HG03558 (cell line): ENCODE data around the gene MSANTD3.
"Not testable (repeated sequence)": the region's sequence is repeated elsewhere in the genome, so short reads cannot be mapped to it uniquely, and the experiment has no call there.

ENCODE experiments used
- ATAC-seq: cut with Tn5 transposase; IDR thresholded peaks from one replicate; pipeline ENCODE4 v1.9.1; 2021; ENCODE audit warnings: moderate number of reproducible peaks; ENCODE audit not compliant: unreplicated experiment; ENCODE audit errors: extremely low read depth

The MSANTD3 gene, protein sequence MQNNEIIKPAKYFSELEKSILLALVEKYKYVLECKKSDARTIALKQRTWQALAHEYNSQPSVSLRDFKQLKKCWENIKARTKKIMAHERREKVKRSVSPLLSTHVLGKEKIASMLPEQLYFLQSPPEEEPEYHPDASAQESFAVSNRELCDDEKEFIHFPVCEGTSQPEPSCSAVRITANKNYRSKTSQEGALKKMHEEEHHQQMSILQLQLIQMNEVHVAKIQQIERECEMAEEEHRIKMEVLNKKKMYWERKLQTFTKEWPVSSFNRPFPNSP

DNA sequence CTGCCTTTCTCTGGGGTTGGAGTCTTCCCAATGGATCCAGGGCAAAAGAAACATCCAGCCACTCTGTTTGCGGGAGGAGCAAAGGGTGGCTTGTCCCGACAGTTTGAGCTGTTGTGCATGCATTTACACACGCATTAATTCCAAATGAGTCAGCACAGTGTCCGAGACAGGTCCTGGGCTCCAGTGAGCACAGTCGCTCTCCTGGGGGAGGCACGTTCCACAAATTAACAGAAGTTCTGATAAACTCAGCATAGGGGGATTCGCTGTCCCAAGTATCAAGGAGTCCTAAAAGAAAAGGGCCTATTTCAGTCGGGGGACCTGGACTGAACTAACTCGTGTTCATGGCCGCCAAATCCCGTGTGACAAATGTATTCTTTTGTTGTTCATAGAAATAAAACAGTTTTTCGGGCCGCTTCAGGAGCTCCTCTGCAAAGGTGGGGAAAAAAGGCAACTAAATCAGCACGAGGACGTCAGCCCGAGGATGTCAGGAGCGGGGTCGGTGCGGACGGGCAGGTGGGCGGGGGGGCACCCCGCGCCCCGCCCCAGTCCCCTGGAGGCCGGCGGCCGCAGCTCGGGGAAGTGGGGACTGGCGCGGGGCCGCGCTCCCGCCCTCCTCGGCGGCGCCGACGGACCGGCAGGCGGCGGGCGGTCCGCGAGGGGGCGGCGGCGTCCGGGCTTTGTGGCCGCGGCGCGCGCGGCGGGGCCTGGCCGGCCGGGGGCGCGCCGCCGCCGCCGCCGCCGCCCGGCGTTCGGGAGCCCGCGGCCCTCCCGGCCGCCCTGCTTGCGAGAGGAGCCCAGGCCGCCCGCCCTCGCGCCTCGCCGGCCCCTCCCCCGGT lies at the start of gene MSANTD3:
Gene MSANTD3 (plus strand): TSS at position 614 of the 836 bp plus-strand sequence. CDS start 14,796 bp downstream, outside the sequence.
- peak; percentile 51 for ATAC-seq

DNA sequence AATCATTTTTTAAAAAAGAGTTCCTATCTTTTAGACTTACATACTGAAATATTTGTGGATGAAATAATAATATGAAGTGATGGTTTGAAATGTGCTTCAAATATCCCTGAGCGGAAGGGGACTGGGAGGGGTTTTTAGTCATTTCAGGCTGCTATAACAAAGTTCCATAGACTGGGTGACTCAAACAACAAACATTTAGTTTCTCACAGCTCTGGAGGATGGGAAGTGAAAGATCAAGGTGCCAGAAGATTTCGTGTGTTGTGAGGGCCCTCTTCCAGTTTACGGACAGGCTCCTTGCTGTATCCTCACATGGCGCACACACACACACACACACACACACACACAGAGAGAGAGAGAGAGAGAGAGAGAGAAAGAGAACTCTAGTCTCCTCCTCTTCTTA lies 47.1 kb upstream of the MSANTD3 start:
- ATAC-seq, result no peak

DNA sequence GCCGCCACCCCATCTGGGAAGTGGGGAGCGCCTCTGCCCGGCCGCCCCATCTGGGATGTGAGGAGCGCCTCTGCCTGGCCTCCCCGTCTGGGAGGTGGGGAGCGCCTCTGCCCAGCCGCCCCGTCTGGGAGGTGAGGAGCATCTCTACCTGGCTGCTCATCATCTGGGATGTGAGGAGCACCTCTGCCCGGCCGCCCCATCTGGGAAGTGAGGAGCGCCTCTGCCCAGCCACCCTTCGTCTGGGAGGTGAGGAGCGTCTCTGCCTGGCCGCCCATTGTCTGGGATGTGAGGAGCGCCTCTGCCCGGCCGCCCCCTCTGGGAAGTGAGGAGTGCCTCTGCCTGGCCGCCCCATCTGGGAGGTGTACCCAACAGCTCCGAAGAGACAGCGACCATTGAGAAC lies 34.0 kb upstream of the MSANTD3 start:
- ATAC-seq, result not testable (repeated sequence)

DNA sequence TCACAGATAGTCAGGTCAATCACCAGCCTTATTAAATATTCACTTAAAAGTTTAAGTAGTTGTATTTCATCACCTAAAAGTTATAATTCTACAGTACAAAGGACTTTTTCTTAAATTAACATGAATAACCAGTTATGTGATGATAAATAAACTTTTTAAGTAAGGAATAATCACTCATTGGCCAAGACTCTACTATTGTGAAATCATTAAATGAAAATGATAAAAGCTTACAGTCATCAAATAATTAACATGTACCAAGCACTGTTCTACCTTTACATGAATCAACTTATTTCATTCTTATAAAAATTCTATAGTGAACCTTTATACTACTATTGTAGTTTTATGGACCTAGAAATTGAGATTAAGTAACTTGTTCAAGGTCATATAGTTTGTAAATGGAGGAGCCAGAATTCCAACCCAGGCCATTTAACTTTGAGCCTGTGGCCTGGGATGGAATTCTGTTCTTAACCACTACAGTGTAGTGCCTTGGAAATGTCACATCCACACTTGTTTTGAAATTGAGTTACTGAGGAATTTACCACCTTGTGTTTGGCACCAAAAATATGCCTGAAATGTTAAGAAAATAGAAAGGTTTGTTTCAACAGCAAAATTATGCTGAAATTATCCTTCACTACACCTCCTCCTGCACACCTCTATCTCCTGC lies 32.8 kb upstream of the MSANTD3 start:
- no peak for ATAC-seq

DNA sequence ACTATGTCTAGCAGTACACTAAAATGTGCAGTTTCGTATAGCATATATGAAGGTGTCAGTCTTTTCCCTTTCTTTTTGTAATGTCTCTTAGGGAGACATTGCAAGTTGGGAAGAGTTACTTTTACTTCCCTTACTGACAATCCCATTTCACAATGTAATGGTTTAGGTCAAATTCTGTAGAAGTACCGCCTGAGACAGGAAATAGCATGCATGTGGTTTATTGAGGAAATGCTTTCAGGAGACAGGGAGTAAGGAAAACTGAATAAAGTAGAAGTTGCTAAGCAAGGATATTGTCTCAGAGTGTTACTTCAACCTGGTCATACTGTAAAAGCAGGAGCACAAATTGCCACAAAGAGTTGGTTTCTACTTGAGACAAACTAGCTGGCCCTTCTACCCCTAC lies 32.1 kb upstream of the MSANTD3 start:
- ATAC-seq, result no peak

DNA sequence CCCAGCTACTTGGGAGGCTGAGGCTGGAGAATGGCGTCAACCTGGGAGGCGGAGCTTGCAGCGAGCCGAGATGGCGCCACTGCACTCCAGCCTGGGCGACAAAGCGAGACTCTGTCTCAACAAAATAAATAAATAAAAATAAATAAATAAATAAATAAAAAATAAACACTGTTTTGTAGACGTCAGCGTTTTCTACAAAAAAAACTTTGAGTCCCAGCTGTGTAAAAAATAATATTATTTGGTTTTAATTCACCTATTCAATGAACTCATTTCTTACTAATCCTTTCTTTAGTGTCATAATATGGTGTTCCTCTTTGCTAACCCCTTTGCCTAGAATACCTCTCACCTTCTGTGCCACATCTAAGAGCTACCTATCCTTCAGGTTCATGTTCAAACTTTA lies 30.2 kb upstream of the MSANTD3 start:
- no peak for ATAC-seq

DNA sequence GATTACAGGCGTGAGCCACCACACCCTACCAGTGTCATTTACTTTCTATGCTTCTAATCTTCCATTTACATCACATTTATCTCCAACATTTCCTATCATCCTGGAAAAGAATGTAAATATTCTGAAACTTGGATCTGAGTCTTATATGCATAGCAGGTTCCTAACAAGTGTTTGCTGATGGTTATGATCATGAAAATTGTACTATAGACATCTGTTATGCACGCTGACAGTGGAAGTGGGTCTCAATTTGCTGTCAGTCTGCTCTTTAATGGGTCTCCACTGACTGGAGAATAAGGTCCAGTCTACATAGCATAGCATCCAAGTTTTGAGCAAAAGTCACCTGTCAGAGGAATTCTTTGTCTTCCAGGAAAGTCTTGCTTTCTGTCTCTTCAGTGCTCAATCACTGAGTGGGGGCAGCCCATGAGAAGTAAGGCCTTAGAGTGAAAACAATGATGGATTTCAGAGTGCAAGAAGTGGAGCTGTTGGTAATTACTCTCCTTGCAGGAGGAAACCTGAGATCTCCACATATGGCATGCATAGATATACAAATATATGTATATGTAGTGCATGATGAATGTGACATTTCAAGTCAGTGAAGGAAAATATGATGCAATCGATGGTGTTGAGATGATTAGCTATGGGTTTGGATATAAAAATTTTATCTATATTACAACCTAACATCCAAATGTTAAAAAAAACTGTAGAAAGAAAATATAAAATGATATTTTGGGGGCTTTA lies 29.2 kb upstream of the MSANTD3 start:
- ATAC-seq, result no peak

DNA sequence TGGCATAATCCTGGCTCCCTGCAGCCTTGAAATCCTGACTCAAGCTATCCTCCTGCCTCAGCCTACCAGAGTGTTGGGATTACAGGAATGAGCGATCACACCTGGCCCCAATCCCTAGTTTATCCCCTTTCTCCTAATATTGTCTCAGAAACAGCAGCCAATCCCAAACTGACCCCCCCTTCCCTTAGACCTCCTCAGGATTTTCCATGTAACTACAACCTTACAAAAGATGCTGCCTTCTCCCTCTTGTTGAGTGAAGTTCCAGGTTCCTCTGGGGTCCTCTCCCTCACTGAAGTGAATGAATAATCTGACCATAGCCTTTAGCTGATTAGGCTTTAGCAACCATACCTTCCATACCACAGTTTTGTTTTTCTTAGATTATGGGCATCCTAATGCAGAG lies 25.9 kb upstream of the MSANTD3 start:
- no peak for ATAC-seq

DNA sequence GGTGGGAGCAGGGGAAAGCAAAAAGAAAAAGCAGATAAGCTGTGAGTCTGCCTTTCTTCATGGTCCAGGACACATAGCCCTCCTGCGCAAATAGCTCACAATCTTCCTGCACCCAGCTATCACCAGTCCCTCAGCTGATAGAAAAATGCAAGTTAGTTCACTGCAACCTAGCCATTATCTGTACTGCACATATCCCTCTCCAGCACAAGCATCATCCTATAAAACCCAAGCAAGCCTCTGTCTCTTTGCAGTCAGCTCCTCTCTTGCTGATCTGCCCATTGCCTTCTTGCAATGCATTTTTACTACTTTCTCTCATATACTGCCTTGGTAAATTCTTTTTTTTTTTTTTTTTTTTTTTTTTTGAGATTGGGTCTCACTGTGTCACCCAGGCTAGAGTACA lies 20.0 kb upstream of the MSANTD3 start:
- ATAC-seq, result no peak

DNA sequence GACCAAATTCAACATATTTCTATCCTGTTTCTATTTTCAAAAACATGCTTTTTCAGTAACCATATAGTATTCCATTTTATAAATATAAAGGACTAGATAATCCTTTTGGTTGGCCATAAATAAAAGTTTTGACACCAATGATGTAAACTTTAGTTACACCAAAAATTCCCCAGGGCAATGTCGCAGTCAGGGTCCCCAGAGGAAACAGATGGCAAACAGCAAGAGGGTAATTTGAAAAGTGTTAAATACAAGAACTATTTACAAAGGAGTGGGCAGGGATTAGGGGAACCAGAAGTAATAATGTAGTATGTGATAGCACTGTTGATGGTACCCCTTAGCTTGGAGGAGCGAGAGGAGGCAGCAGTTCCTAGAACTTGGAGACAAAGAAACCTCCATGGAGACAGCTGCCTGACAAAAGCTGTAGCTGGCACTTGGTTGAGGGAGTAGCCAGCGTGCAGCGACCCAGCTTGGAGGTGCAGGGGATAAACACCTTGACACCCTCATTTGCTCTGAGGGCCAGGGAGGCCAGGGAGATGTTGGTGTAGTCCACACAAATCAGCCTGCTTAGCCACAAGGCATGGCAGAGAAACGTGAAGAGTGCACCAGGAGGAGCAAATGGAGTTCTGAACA lies 18.3 kb upstream of the MSANTD3 start:
- ATAC-seq, result no peak

DNA sequence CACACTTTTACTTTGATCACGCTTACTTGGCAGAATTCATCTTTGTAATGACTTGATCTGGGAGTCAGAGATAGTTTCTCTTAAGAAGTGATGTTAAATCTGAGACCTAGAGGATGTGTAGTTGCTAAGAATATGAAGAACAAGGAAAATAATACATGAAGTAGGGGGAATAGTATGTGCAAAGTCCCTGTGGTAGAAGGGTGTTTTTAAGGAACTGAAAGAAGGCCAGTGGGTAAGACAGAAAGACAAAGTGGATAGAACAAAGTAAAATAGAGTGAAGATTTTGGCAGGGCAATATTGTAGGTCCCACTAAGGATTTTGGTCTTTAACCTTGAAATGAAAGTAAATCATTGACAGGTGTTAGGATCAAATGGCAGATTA lies 17.8 kb upstream of the MSANTD3 start:
- no peak for ATAC-seq

DNA sequence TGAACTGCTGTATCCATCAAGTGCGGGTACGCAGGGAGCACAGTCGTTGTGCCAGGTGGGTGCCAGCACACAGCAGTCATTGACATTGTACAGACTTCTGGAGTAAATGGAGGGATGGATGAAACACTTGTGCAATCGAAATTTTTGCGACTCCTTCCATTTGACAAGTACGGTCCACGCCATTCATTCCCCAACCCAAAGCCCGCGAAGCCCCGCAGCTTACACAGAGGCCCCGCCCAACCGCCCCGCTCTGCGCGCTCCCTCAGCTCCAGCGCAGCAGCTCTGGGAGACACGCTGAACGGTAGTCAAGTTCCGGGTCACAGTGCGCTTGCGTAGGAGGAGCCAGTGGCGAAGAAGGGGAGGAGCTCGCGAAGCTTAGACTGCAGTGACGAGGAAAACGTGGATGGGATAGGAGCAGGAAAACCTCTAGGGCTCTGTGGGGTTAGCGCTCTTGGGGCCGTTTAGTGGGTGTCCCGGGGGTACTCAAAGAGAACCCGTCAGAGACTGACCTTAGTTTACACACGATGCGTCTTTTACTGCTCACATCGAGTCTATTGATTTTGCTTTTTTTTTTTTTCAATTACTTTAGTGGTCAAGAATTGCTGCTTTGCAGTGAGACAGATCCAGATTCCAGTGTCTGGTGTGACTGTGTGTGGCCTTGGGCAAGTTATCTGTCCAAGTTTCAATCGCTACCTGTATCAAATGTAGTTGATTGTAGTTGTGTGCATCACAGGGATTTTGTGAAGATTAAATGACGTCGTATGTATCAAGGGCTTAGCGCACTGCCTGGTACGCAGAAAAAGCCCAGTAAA lies 15.3 kb upstream of the MSANTD3 start:
- peak; percentile 100 for ATAC-seq

DNA sequence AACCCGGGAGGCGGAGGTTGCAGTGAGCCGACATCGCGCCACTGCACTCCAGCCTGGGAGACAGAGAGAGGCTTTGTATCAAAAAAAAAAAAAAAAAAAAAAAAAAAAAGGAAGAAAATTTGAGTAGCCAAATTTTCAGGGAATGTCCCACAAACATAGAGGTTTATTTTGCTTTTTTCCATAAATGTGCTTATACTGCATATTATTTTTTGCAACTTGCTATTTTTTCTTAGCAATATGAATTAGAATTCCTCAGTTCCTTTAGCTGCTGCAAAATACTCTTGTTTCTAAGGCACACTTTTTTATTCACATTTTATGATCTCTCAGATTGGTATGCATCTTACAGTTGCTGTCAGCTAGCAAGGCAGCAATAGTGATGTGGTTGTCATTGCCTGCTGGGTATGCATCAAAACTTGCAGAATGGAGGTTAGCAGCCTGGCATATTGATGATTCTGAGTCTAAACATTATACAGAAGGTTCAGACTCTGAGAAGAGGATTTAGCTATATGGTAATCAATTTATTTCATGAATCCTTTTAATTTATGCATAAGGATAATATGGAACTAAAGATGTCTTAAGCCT lies 13.0 kb upstream of the MSANTD3 start:
- no peak for ATAC-seq

DNA sequence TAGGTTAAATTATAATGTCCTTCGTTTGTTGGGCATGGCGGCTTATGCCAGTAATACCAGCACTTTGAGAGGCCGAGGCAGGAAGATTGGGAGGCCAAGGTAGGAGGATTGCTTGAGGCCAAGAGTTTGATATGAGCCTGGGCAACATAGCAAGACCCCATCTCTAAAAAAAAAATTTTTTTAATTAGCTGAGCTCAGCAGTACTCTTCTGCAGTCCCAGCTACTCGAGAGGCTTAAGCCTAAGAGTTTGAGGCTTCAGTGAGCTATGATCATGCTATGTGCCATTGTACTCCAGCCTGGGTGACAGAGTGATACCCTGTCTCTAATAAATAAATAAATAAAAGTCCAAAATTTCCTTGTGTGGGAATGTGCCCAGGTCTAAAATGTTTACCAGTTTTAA lies 9.1 kb upstream of the MSANTD3 start:
- ATAC-seq, result no peak

DNA sequence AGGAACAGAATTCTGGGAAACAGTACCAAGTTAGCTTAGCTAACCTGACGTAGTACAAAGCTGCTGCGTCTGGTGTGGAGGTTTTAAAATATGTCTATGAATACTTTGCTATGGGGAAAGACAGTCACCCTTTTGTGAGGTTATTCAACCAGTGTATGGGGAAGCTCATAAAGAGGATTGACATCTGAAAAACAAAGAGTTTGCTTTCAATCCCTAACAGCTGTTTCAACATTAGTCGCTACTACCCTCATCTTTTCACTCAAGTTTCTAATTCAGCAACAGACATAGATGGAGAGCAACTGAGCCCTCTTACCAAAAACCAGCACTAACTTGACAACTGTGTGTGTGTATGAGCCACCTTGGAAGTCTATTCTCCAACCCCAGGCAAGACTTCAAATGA lies 7.8 kb upstream of the MSANTD3 start:
- no peak for ATAC-seq

DNA sequence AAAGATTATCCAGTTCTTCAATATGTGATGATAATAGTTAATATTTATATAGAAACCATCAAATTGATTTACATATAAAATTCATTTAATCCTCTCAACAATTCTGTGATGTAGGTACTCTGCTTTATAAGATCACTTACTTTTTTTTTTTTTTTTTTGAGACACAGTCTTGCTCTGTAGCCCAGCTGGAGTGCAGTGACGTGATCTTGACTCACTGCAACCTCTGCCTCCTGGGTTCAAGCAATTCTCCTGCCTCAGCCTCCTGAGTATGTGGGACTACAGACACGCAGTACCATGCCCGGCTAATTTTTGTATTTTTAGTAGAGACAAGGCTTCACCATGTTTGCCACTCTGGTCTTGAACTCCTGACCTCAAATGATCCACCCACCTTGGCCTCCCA lies 5.8 kb upstream of the MSANTD3 start:
- not testable (repeated sequence) for ATAC-seq

DNA sequence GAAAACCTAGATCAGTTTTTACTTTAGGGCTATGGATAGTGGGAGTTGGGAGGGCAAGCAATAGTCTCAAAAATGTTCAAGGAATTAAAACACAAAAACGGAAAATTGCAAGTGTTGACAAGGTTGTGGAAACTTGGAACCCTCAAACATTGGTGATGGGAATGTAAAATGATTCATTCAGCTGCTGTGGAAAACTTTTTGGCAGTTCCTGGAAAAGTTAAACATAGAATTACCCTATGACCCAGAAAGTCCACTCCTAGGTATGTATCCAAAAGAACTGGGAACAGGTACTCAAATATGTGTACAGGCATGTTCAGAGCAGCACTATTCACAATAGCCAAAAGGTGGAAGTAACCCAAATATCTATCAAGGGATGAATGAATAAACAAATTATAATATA lies 1.2 kb upstream of the MSANTD3 start:
- ATAC-seq, result no peak

DNA sequence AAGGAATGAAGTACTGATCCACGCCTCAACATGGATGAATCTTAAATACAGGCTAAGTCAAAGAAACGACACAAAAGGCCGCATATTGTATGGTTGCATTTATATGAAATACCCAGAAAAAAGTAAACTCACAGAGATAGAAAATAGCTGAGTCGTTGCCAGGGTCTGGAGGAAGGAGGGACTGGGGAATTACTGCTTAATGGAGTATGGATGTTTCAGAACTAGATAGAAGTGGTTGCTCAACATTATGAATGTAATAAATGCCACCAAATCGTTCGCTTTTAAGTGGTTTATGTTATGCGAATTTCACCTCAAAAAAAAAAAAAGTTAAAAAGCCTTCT lies 784 bp upstream of the MSANTD3 start:
- ATAC-seq, result no peak
